OCI-LY1 (cell line): Measurements from ENCODE around the gene ANP32A.
"Not testable (repeated sequence)": the region's sequence is repeated elsewhere in the genome, so short reads cannot be mapped to it uniquely, and the experiment has no call there.

Experiments
- CTCF ChIP-seq: fragments of 200-600 bp; sonication (generic), shearing (Covaris generic); IDR thresholded peaks from 2 replicates; pipeline ENCODE4 v1.5.1; 2017; ENCODE audit warnings: mild to moderate bottlenecking, antibody characterized with exemption, low read length, moderate library complexity, mixed read lengths
- EZH2 ChIP-seq: fragments of 200-600 bp; sonication (generic), shearing (Covaris generic); IDR thresholded peaks from 2 replicates; pipeline ENCODE4 v1.8.0; 2017; ENCODE audit warnings: borderline replicate concordance, mixed run types, mild to moderate bottlenecking, antibody characterized with exemption, low read length, moderate library complexity, mixed read lengths

GRCh38 chr15:68759982-68760579 is 60.6 kb downstream of the ANP32A start:
- TF ChIP-seq CTCF, EZH2: not testable (repeated sequence)
